ENCODE results near the gene PBX4.

GRCh38 chr19:19515642-19516519 lies 102.6 kb downstream of the PBX4 start, which contains the start of gene NDUFA13:
- TF ChIP-seq CTCF (conservative IDR thresholded peaks at IDR 0.05 in 1 of 2, IDR thresholded peaks at IDR 0.05 in 1 of 2; ENCODE audit: extremely low read depth in 1 of 2, insufficient read depth in 1 of 2, low read depth in 1 of 2, low read length in 2 of 2) (peak in 1 of 2 donors; percentile 14), EZH2 (IDR thresholded peaks at IDR 0.05; ENCODE audit: borderline replicate concordance, low read length) (no peak)

Measured in mammary epithelial cell (primary cell).